Adrenal gland (tissue), 5 donors: ENCODE results near the gene NKTR.
"Not testable (repeated sequence)": the region's sequence is repeated elsewhere in the genome, so short reads cannot be mapped to it uniquely, and the experiment has no call there.

Source experiments
- CTCF ChIP-seq, 6 experiments: fragments of 450-650 bp in 4 of 6; fragments of 200-600 bp in 2 of 6; sonication (generic) in 1 of 6; IDR thresholded peaks; 1 replicate in 5 of 6; 2 replicates in 1 of 6; pipeline versions ENCODE4 v1.5.1 to v1.8.0; 2016 to 2021; ENCODE audit warnings: antibody characterized with exemption in 6 of 6, mild to moderate bottlenecking in 2 of 6, moderate library complexity in 1 of 6
- POLR2A ChIP-seq, 2 donors: fragments of 450-650 bp; IDR thresholded peaks; one replicate each; pipeline ENCODE4 v1.6.1; 2017; ENCODE audit warnings: antibody characterized with exemption in 2 of 2, mild to moderate bottlenecking in 2 of 2, moderate library complexity in 1 of 2
- donor health status: DM: no; HTN: no; CAD: no.

GRCh38 chr3:42556817-42557216 is 43.7 kb upstream of the NKTR start:
- TF ChIP-seq CTCF, POLR2A (IDR thresholded peaks at IDR 0.05): not testable (repeated sequence)
